Fibroblast of the aortic adventitia (primary cell): Measurements from ENCODE around the gene SLC44A2. TPM values are rescaled to one million over a fixed set of nuclear protein-coding genes. Genes with fewer than 3 reads are reported as not detected.

Experiments
- DNase-seq: peaks from one replicate; pipeline ENCODE4 v3.0.0-alpha.2; 2010; ENCODE audit warnings: low read depth
- H3K4me3 ChIP-seq: 2 replicates; pipeline ENCODE4 v1.5.1; 2011; ENCODE audit warnings: low read depth, mild to moderate bottlenecking, control low read depth, low read length, moderate library complexity
- total RNA-seq: library from RNA; depleted of rRNA; stranded (reverse); fragments of >200 nt; gene quantifications from 2 replicates; pipeline ENCODE4 v1.2.3, GENCODE V29; 2012; ENCODE audit warnings: low replicate concordance
- TF ChIP-seq, protein P1 (sequence below): IDR thresholded peaks from 2 replicates; pipeline ENCODE4 v1.5.1; 2011; ENCODE audit warnings: mild to moderate bottlenecking, low read length, control low read depth, inconsistent platforms; ENCODE audit not compliant: insufficient read depth

Gene SLC44A2
- total RNA-seq, 1 donor: 48.2 TPM

DNA sequence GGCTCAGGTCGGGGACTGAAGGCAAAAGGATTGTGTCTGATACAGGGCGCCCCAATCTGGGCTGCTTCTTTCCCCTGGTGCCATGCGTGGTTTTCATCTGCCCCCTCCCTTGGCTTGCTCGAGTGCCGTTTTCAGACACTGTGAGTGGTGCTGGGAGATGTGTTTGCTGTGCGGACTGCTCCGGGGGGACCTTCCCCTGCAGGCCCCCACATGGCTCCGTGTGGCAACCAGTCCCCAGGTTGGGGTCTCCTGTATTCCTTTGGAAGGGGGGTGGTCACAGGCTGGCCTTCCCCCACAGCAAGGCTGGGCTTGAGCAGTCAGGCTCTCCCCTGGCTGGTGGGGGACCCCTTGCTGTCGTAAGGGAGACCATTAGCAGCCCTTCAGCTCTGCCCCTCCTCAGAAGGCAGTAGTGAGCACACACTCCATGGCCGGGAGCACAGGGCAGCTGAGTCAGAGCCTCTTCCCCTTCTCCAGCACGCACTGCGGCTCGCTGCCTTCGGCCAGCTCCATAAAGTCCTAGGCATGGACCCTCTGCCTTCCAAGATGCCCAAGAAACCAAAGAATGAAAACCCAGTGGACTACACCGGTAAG lies 55.3 kb downstream of the SLC44A2 start:
- H3K4me3 ChIP-seq: no peak overlapping the region
- TF ChIP-seq, protein P1, sequence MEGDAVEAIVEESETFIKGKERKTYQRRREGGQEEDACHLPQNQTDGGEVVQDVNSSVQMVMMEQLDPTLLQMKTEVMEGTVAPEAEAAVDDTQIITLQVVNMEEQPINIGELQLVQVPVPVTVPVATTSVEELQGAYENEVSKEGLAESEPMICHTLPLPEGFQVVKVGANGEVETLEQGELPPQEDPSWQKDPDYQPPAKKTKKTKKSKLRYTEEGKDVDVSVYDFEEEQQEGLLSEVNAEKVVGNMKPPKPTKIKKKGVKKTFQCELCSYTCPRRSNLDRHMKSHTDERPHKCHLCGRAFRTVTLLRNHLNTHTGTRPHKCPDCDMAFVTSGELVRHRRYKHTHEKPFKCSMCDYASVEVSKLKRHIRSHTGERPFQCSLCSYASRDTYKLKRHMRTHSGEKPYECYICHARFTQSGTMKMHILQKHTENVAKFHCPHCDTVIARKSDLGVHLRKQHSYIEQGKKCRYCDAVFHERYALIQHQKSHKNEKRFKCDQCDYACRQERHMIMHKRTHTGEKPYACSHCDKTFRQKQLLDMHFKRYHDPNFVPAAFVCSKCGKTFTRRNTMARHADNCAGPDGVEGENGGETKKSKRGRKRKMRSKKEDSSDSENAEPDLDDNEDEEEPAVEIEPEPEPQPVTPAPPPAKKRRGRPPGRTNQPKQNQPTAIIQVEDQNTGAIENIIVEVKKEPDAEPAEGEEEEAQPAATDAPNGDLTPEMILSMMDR: no peak
- DNase-seq: no peak

DNA sequence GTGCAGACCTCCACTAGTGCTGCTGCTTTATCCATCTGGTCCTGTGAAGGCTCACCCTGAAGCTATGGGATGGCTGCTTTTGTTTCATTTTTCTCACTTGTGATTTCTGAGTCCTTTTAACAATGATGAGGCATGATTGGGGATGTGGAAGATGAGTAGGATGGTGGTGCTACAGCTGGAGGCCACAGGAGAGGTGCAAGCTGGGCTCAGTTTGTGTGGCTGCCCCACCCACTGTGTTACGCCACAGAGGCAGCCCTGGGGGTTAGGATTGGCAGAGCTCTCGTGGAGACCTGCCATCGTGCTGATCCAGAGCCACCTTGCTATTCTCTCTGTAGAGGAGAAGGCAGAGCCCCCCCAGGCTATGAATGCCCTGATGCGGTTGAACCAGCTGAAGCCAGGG lies 56.3 kb downstream of the SLC44A2 start:
- TF ChIP-seq, protein P1: no peak
- DNase-seq: no peak
- H3K4me3 ChIP-seq: no peak overlapping the region

DNA sequence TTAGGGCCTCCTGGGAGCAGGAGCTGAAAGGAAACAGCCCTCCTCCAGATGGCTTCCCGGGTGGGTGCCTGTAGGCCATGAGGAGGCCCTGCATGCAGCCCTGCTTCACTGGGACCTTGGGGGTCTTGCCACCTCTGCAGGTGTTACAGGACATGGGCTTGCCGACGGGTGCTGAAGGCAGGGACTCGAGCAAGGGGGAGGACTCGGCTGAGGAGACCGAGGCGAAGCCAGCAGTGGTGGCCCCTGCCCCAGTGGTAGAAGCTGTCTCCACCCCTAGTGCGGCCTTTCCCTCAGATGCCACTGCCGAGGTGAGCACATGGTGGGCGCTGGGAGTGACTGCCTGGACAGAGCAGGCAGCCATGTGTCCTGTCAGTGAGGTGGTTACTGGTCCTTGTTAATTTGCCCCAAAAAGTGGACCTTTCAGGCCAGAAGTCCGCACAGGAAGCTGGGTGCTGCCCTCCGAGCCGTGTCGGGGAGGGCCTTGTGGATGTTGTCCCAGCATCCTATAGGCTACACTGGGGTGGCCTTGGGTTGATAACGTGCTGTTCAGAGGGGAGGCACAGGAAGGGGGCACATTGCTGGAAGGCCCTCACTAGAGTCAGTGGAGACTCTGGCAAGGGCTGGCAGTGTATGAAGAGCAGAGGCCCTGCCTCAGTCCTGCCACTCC lies 57.2 kb downstream of the SLC44A2 start:
- H3K4me3 ChIP-seq: no peak overlapping the region
- DNase-seq: no peak
- TF ChIP-seq, protein P1: no peak

DNA sequence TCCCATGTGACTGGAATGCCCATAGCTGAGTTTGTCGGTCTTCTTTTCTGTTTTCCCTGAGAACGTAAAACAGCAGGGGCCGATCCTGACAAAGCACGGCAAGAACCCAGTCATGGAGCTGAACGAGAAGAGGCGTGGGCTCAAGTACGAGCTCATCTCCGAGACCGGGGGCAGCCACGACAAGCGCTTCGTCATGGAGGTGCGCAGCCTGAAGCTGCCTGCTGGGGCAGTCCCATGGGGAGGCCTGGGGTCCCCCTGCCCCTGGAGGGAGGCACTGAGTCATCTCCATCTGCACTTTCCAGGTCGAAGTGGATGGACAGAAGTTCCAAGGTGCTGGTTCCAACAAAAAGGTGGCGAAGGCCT lies 57.7 kb downstream of the SLC44A2 start:
- TF ChIP-seq, protein P1: no peak
- DNase-seq: no peak
- H3K4me3 ChIP-seq: no peak overlapping the region

DNA sequence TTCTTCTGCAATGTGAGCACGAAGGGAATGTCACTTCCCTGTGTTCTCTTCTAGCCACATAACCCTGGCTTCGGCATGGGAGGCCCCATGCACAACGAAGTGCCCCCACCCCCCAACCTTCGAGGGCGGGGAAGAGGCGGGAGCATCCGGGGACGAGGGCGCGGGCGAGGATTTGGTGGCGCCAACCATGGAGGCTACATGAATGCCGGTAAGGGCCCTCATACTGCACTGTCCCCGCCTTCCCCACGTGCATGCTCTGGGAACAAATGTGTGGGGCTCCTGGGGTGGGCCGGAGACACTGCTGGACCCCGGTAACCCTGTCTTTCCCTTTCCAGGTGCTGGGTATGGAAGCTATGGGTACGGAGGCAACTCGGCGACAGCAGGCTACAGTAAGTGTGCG lies 58.2 kb downstream of the SLC44A2 start:
- no peak for DNase-seq
- TF ChIP-seq, protein P1: no peak
- H3K4me3 ChIP-seq: no peak overlapping the region

DNA sequence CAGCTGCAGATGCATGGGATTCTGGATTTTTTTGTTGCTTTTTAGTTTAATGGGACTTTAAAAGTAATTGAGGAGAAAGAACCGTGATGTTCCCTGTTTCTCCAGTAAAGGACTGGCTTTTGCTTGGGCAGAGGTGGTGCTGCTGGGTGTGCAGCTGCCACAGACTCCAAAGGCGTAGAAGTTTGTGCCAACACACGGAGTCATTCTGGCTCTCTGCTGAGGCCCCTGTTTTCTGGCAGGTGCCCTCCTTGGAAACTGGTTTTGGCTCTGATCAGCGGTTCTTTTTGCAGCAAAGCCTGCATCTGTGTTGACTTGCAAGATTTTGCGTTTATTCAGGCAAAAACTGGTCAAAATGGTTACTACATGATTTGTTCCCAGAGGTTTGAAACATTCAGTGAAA lies 59.9 kb downstream of the SLC44A2 start:
- TF ChIP-seq, protein P1: no peak
- H3K4me3 ChIP-seq: no peak overlapping the region
- DNase-seq: no peak

DNA sequence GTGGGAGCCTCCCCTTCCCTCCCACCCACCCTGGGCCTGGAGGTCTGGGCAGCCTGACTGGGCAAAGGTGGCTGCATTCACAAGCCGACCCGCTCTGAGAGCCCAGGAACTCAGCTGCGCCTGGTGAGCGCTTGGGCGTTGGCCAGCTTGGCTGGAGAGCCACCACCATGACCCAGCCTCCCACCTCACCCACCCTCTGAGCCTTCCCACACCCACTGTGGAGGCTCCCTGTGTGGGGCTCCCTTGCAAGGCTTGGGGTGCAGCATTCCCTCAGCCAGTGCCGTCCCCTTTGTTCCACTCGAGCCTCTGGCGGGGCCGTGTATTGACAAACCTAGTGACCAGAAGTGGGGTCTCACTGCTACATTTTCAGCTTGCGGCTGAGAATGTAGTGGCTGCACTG lies 60.8 kb downstream of the SLC44A2 start:
- no peak overlapping the region for H3K4me3 ChIP-seq
- TF ChIP-seq, protein P1: no peak
- DNase-seq: no peak
